Loucy (cell line): ENCODE results near the gene ELOVL6.

Experiments used
- H2AFZ ChIP-seq: fragments of 200-600 bp; sonication (generic); 2 replicates; pipeline ENCODE4 v1.6.0; 2016; ENCODE audit warnings: antibody characterized with exemption, mild to moderate bottlenecking, low read length, moderate library complexity
- H3F3A ChIP-seq: fragments of 200-600 bp; 2 replicates; pipeline ENCODE4 v1.6.0; 2016; ENCODE audit warnings: antibody characterized with exemption, low read depth, mild to moderate bottlenecking
- H3K27me3 ChIP-seq: fragments of 200-600 bp; sonication (generic); 2 replicates; pipeline ENCODE4 v1.6.1; 2014; ENCODE audit warnings: low read length, mild to moderate bottlenecking; ENCODE audit not compliant: insufficient read depth, poor library complexity, severe bottlenecking
- H3K36me3 ChIP-seq: fragments of 200-600 bp; sonication (generic); 2 replicates; pipeline ENCODE4 v1.6.1; 2016; ENCODE audit warnings: low read length; ENCODE audit not compliant: insufficient read depth
- H3K4me1 ChIP-seq: fragments of 200-600 bp; sonication (generic); 2 replicates; pipeline ENCODE4 v1.5.1; 2014; ENCODE audit warnings: low read length, mild to moderate bottlenecking; ENCODE audit not compliant: insufficient read depth, poor library complexity, severe bottlenecking
- H3K4me2 ChIP-seq: fragments of 200-600 bp; sonication (generic); 2 replicates; pipeline ENCODE4 v1.6.0; 2014; ENCODE audit warnings: antibody characterized with exemption, low read length, low read depth, mild to moderate bottlenecking; ENCODE audit not compliant: poor library complexity, severe bottlenecking
- H3K4me3 ChIP-seq: fragments of 200-600 bp; sonication (generic); 2 replicates; pipeline ENCODE4 v1.5.1; 2014; ENCODE audit warnings: low read length, mild to moderate bottlenecking, mixed read lengths; ENCODE audit not compliant: poor library complexity, severe bottlenecking
- H3K79me2 ChIP-seq: fragments of 200-600 bp; sonication (generic); 2 replicates; pipeline ENCODE4 v1.6.1; 2014; ENCODE audit warnings: low read length; ENCODE audit not compliant: insufficient read depth
- H3K9ac ChIP-seq: fragments of 200-600 bp; sonication (generic); 2 replicates; pipeline ENCODE4 v1.6.0; 2014; ENCODE audit warnings: mild to moderate bottlenecking, low read depth, low read length, moderate library complexity; ENCODE audit not compliant: poor library complexity, severe bottlenecking
- H3K9me2 ChIP-seq: fragments of 200-600 bp; sonication (generic); replicated peaks from 2 replicates; pipeline ENCODE4 v1.6.1; 2016; ENCODE audit warnings: low read depth, low read length, mixed read lengths
- H3K9me3 ChIP-seq: fragments of 200-600 bp; sonication (generic); 2 replicates; pipeline ENCODE4 v1.6.1; 2014; ENCODE audit warnings: mild to moderate bottlenecking, antibody characterized with exemption, low read length, low read depth; ENCODE audit not compliant: insufficient read depth
- H4K20me1 ChIP-seq: fragments of 200-600 bp; sonication (generic); 2 replicates; pipeline ENCODE4 v1.6.0; 2014; ENCODE audit warnings: antibody characterized with exemption, low read length, mild to moderate bottlenecking; ENCODE audit not compliant: insufficient read depth, poor library complexity, severe bottlenecking
- EZH2phosphoT487 ChIP-seq: fragments of 200-600 bp; IDR thresholded peaks from 2 replicates; pipeline ENCODE4 v1.6.1; 2018; ENCODE audit warnings: antibody characterized with exemption, mild to moderate bottlenecking, moderate library complexity, borderline replicate concordance
- TF ChIP-seq, protein P1 (sequence below): fragments of 200-600 bp; sonication (generic); conservative IDR thresholded peaks from 2 replicates; pipeline ENCODE4 v1.5.1; 2014; ENCODE audit warnings: mild to moderate bottlenecking, antibody characterized with exemption, low read length

ELOVL6 gene

DNA sequence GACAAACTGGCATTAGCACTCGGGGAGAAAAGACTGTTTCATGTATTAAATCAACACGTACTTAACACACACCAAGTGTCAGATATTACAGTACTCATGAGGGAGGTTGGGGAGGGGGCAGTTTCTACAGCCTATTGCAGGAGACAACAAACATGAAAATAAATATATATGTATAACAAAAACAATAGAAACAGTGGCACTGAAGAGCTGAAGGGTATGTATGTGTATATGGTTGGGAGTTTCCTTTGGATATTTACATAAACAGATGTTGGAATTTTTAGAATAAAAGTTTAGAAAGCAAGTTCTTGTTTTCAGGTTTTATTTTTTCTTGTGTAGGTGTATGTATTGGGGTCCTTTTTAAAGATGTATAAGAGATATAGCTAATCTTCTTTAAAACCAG is 133.5 kb downstream of the ELOVL6 start:
- no peak overlapping the region for H2AFZ ChIP-seq
- peaks cover 2% of the 10 kb centered on the region; the same call in 1 of the 2 replicates for H3K36me3 ChIP-seq
- H3K9me2 ChIP-seq = no peaks in the 10 kb centered on the region
- H3K4me3 ChIP-seq = no peak overlapping the region
- peaks cover 17% of the 10 kb centered on the region for H3K4me1 ChIP-seq
- TF ChIP-seq, protein P1, sequence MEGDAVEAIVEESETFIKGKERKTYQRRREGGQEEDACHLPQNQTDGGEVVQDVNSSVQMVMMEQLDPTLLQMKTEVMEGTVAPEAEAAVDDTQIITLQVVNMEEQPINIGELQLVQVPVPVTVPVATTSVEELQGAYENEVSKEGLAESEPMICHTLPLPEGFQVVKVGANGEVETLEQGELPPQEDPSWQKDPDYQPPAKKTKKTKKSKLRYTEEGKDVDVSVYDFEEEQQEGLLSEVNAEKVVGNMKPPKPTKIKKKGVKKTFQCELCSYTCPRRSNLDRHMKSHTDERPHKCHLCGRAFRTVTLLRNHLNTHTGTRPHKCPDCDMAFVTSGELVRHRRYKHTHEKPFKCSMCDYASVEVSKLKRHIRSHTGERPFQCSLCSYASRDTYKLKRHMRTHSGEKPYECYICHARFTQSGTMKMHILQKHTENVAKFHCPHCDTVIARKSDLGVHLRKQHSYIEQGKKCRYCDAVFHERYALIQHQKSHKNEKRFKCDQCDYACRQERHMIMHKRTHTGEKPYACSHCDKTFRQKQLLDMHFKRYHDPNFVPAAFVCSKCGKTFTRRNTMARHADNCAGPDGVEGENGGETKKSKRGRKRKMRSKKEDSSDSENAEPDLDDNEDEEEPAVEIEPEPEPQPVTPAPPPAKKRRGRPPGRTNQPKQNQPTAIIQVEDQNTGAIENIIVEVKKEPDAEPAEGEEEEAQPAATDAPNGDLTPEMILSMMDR = no peak
- no peak for TF ChIP-seq EZH2phosphoT487
- peaks cover 7% of the 10 kb centered on the region for H3K79me2 ChIP-seq
- peaks cover 1% of the 10 kb centered on the region for H4K20me1 ChIP-seq
- no peak overlapping the region for H3K9ac ChIP-seq
- H3F3A ChIP-seq = no peaks in the 10 kb centered on the region
- no peaks in the 10 kb centered on the region for H3K27me3 ChIP-seq
- no peak overlapping the region for H3K4me2 ChIP-seq
- no peaks in the 10 kb centered on the region for H3K9me3 ChIP-seq

- no peak overlapping the region for H3K4me3 ChIP-seq
- TF ChIP-seq, protein P1 = no peak
- no peak for TF ChIP-seq EZH2phosphoT487
- peaks cover 7% of the 10 kb centered on the region for H3K79me2 ChIP-seq
- peaks cover 23% of the 10 kb centered on the region for H3K4me1 ChIP-seq
- H2AFZ ChIP-seq = no peak overlapping the region
- no peaks in the 10 kb centered on the region for H3K9me3 ChIP-seq
- no peaks in the 10 kb centered on the region for H3K9me2 ChIP-seq
- no peak overlapping the region for H3K9ac ChIP-seq
- no peak overlapping the region for H3K4me2 ChIP-seq
- H3K36me3 ChIP-seq = no peaks in the 10 kb centered on the region
- no peaks in the 10 kb centered on the region for H3K27me3 ChIP-seq
- H4K20me1 ChIP-seq = peaks cover 3% of the 10 kb centered on the region
- H3F3A ChIP-seq = no peaks in the 10 kb centered on the region
These were observed 134.1 kb downstream of the ELOVL6 start for GRCh38 chr4:110064295-110064694.

- Histone ChIP-seq H3K27me3 (no peaks in the 10 kb centered on the region), H3K4me3 (no peak overlapping the region), H2AFZ (no peak overlapping the region), H3K4me1 (peaks cover 23% of the 10 kb centered on the region), H4K20me1 (peaks cover 3% of the 10 kb centered on the region), H3K79me2 (peaks cover 7% of the 10 kb centered on the region), H3K4me2 (no peak overlapping the region), H3K36me3 (peaks cover 7% of the 10 kb centered on the region; the same call in 1 of the 2 replicates), H3K9ac (no peak overlapping the region), H3K9me2 (no peaks in the 10 kb centered on the region), H3K9me3 (no peaks in the 10 kb centered on the region), H3F3A (no peaks in the 10 kb centered on the region)
- TF ChIP-seq, protein P1 = no peak
- no peak for TF ChIP-seq EZH2phosphoT487
These were observed 136.2 kb downstream of the ELOVL6 start for GRCh38 chr4:110062166-110062565.
